PC-9 (cell line): ENCODE data around the gene PIAS3.

Source experiments
- EZH2 ChIP-seq: fragments of 200-600 bp; sonication (generic); IDR thresholded peaks from 2 replicates; pipeline ENCODE4 v1.8.0; 2017; ENCODE audit warnings: antibody characterized with exemption, low read depth
- TF ChIP-seq, protein P1 (sequence below): fragments of 200-600 bp; sonication (generic); conservative IDR thresholded peaks from 2 replicates; pipeline ENCODE4 v1.6.1; 2017; ENCODE audit warnings: mixed run types, antibody characterized with exemption, mild to moderate bottlenecking, moderate library complexity

DNA sequence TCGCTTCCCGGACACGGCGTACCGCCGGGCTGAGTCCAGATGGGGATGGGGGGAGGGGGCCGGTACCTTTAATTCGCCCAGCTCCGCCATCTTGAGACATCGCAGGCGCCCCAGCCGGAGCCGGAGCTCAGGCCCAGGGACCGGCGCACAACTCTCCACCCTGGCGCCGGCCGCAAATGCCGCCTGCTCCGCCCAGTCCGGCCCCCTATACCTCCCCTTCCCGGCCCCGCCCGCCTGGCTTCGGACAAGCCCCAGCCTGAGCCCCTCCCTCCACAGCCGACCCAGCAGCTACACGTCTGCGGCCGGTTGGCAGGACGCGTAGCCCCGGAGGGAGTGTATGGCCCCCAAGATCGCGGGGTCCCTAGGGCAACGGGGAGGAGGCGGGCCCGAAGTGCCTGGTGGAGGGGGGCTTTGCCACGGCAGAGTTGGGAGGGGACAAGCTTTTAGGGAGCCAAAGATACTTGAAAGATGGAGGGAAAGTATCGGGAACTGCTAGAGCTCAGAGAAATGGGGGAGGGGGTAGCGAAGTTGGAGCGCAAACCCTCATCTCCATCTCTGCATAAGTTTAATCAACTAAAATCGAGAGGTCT is at the start of gene PIAS3:
- TF ChIP-seq, protein P1, sequence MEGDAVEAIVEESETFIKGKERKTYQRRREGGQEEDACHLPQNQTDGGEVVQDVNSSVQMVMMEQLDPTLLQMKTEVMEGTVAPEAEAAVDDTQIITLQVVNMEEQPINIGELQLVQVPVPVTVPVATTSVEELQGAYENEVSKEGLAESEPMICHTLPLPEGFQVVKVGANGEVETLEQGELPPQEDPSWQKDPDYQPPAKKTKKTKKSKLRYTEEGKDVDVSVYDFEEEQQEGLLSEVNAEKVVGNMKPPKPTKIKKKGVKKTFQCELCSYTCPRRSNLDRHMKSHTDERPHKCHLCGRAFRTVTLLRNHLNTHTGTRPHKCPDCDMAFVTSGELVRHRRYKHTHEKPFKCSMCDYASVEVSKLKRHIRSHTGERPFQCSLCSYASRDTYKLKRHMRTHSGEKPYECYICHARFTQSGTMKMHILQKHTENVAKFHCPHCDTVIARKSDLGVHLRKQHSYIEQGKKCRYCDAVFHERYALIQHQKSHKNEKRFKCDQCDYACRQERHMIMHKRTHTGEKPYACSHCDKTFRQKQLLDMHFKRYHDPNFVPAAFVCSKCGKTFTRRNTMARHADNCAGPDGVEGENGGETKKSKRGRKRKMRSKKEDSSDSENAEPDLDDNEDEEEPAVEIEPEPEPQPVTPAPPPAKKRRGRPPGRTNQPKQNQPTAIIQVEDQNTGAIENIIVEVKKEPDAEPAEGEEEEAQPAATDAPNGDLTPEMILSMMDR: no peak
- no peak for TF ChIP-seq EZH2
